Mesodermal cell (in vitro differentiated cells): ENCODE data around the gene KCNN4. TPM values are rescaled to one million over a fixed set of nuclear protein-coding genes. Genes with fewer than 3 reads are reported as not detected.
"Not testable (repeated sequence)": the region's sequence is repeated elsewhere in the genome, so short reads cannot be mapped to it uniquely, and the experiment has no call there.

ENCODE experiments used
- H3K27ac ChIP-seq: 2 replicates; pipeline ENCODE4 v1.7.0; 2013; ENCODE audit warnings: mild to moderate bottlenecking, low read depth, low read length, moderate library complexity; ENCODE audit not compliant: severe bottlenecking
- H3K36me3 ChIP-seq: 2 replicates; pipeline ENCODE4 v1.7.1; 2013; ENCODE audit warnings: mild to moderate bottlenecking, low read length, moderate library complexity; ENCODE audit not compliant: control insufficient read depth, insufficient read depth
- H3K4me1 ChIP-seq: one replicate; pipeline ENCODE4 v1.7.1; 2013; ENCODE audit warnings: mild to moderate bottlenecking, low read length; ENCODE audit not compliant: insufficient read depth, control insufficient read depth, poor library complexity, severe bottlenecking
- H3K4me3 ChIP-seq: 2 replicates; pipeline ENCODE4 v1.7.0; 2013; ENCODE audit warnings: low read length, control low read depth, mild to moderate bottlenecking; ENCODE audit not compliant: insufficient read depth, poor library complexity, severe bottlenecking; ENCODE audit errors: extremely low read depth
- H3K9me3 ChIP-seq: 2 replicates; pipeline ENCODE4 v1.7.1; 2013; ENCODE audit warnings: mild to moderate bottlenecking, low read length, moderate library complexity; ENCODE audit not compliant: control insufficient read depth
- WGBS, 2 experiments: methylation state at CpG; one replicate each; pipeline ENCODE4 v1.1.5; 2013; ENCODE audit warnings: missing lambda C conversion rate in 2 of 2; ENCODE audit not compliant: insufficient coverage in 2 of 2; 5-methylcytosine and 5-hydroxymethylcytosine counted together
- polyA plus RNA-seq, 2 experiments: library from polyadenylated mRNA; stranded (reverse); fragments of 50-300 nt; gene quantifications; one replicate each; pipeline ENCODE4 v1.2.3, GENCODE V29; 2013

KCNN4 gene
- 0.55 TPM for polyA plus RNA-seq (2013, experiment 1 of 2)
- polyA plus RNA-seq (2013, experiment 2 of 2) = 1.2 TPM

DNA sequence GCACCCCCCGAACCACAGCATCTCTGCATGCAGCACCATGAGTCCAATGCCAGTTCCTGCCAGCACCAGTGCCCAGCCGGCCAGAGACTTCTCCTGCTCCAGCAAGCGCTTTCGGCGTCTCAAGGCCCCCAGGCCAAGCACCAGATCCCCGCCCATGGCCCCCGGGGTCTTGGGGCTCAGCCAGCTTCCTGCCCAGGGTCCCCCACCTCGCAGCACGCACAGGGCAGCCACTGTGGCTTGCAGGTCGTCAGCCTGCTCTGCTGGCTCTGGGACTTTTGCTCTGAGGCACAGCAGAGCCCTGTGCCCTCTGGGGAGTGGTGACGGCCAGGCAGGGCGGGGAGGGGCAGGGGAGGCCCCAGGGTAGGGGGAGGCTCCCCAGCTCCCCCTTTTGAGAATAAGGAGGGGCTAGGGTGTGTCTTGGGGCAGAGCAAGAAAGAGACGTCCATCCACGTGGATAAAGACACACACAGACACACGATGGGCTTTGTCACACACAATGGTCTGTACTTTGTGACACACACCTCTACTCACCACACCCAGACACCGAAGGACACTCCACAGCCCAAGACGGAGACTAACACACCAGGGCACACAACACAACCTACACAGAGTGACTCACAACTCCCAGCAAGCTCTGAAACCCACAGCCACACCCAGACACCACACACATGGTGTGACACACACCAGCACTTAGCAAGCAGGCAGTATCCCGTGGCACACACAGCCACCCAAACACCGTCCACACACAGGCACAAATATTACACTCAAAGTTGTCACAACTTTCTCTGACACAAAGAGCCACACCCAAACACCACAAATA is at the start of gene KCNN4:
Gene KCNN4 (minus strand): TSS at position 268 of the 820 bp plus-strand sequence. CDS start 112 bp downstream, at position 156.
- Histone ChIP-seq H3K4me1 (peaks cover 51% of the 10 kb centered on the region), H3K36me3 (no peaks in the 10 kb centered on the region), H3K9me3 (no peaks in the 10 kb centered on the region), H3K4me3 (no peak within 1 kb of the TSS), H3K27ac (no peak within 1 kb of the TSS)
- 63 to 73% methylated on average over 17 of the region's 19 CpGs for WGBS, 2 experiments

DNA sequence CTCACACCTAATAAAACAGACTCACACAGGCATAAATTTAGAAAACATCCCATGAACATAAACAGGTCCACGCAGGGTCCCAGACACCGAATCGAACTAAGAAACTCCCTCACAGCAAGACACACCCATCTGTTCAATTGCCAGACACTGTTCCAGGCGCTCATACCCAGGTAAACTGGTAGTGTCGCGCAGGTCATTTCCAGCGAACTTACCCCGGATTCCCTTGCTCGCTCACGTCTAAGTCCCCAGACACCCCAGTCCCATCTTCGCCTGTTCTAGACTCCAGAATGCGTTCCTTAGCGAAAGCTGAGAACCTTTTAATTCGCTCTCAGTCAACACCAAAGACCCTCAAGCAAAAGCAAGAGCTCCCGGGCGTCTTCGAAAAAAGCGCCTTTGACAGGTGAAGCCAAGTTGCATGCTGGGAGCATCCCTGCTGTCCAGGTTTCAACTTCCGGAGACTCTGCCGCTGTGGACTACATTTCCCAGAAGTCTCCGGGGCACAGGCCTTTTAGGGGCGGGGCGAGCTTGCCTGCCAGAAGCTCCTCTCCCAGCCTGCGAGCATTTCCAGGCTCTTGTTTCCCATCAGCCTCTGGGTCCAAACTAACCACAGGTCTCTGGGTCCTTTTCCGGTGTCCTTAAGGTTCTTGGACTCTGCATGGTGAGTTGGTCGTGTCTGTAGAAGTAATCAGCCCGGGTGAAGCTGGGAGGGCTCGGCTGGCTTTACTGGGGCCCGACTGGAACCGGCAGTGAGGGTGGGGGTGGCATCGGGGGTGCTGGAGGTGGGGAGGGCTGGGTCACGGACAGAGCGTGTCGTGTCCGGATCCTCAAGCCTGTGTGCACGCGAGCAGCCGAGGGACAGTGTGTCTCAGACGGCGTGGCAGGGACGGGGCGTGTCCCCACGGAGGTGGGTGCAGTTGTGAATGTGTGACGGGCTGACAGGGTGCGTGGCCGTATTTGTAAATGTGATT is 46.3 kb upstream of the KCNN4 start, which contains the start of gene ZNF283:
Gene ZNF283 (plus strand): TSS at position 535 of the 968 bp plus-strand sequence. CDS start 6,184 bp downstream, outside the sequence.
- H3K27ac ChIP-seq = no peak within 1 kb of the TSS
- 28 to 30% methylated on average over 37 to 44 of the region's 46 CpGs for WGBS, 2 experiments

DNA sequence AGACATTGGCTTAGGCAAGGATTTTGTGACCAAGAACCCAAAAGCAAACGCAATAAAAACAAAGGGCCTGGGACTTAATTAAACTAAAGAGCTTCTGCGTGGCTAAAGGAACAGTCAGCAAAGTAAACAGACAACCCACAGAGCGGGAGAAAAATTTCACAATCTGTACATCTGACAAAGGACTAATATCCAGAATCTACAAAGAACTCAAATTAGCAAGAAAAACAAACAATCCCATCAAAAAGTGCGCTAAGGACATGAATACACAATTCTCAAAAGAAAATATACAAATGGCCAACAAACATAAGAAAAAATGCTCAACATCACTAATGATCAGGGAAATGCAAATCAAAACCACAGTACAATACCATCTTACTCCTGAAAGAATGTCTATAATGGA is 43.8 kb upstream of the KCNN4 start:
- H3K4me3 ChIP-seq, H3K4me1 ChIP-seq, H3K9me3 ChIP-seq, H3K27ac ChIP-seq: not testable (repeated sequence)
- peaks cover 16% of the 10 kb centered on the region for H3K36me3 ChIP-seq
- 60 to 61% methylated on average over 1 to 4 of the region's 4 CpGs for WGBS, 2 experiments

More for the DNA sequence above, 46.3 kb upstream of the KCNN4 start, which contains the start of gene ZNF283:
- no peaks in the 10 kb centered on the region for H3K4me1 ChIP-seq
- no peaks in the 10 kb centered on the region for H3K9me3 ChIP-seq
- peak within 1 kb of the TSS; percentile 74 for H3K4me3 ChIP-seq
- H3K36me3 ChIP-seq = peaks cover 36% of the 10 kb centered on the region

DNA sequence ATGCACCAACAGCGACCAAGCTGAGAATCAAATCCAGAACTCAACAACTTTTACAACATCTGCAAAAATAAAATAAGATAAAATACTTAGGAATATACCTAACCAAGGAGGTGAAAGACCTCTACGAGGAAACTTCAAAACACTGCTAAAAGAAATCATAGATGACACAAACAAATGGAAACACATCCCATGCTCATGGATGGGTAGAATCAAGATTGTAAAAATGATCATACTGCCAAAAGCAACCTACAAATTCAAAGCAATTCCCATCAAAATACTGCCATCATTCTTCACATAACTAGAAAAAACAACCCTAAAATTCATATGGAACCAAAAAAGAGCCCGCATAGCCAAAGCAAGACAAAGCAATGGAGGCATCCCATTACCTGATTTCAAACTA is 43.1 kb upstream of the KCNN4 start:
- 86 to 100% methylated on average over 1 of the region's 3 CpGs for WGBS, 2 experiments
- not testable (repeated sequence) for H3K9me3 ChIP-seq, H3K4me3 ChIP-seq, H3K36me3 ChIP-seq, H3K27ac ChIP-seq, H3K4me1 ChIP-seq

DNA sequence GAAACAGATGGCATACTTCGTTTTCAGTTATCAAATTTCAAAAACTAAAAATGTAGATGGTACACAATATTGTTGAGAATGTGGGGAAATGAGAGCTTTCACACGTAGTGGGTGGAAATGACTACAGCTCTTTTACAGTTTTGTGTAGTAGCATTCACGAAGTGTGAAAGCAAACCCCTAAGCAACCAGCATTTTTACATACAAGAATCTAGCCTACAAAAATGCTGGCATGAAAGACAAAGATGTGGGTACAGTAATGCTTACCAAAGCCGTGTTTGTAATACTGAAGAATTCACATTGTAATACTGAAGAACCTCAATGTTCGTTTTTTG is 40.1 kb upstream of the KCNN4 start:
- no peaks in the 10 kb centered on the region for H3K9me3 ChIP-seq
- 83 to 90% methylated on average over 1 to 2 of the region's 5 CpGs for WGBS, 2 experiments
- no peak overlapping the region for H3K27ac ChIP-seq
- no peaks in the 10 kb centered on the region for H3K36me3 ChIP-seq
- no peaks in the 10 kb centered on the region for H3K4me1 ChIP-seq
- H3K4me3 ChIP-seq = no peak overlapping the region

DNA sequence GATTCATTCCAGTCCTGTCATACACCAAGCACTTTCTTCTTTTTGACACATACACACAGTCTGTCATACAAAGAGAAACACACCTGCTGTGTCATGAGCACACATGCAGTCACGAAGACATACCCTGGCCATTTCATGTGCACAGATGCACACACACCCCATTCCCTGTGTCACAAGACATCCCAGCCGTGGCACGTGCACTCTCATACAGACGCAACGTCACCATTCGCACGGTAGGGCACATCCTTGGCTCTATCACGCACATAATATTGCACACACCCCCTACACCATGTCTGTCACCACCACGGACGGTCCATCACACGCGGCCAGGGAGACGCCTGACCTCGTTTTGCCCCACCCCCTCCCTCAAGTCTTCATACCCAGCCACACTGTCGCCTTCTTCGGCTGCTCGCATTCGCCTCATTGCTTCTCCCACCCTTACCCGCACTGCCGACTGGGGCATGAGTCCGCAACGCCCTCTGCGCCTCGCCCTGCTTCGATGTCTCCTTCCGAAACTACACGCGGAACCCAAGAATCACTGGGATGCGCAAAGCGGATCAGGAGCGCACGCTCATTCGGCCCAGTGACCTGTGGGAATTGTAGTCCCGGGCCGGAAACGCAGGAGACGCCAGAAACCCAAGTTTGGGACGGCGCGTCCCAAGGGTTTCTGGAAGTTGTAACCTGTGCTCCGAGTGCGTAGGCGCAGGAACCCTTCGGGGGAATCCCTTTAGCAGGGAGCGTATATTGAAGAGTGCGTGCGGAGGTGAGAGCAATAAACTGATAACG is 39.5 kb upstream of the KCNN4 start:
- no peaks in the 10 kb centered on the region for H3K9me3 ChIP-seq
- H3K27ac ChIP-seq = no peak overlapping the region
- no peak overlapping the region for H3K4me3 ChIP-seq
- 90% methylated on average over 36 to 47 of the region's 48 CpGs for WGBS, 2 experiments
- no peaks in the 10 kb centered on the region for H3K36me3 ChIP-seq
- no peaks in the 10 kb centered on the region for H3K4me1 ChIP-seq

DNA sequence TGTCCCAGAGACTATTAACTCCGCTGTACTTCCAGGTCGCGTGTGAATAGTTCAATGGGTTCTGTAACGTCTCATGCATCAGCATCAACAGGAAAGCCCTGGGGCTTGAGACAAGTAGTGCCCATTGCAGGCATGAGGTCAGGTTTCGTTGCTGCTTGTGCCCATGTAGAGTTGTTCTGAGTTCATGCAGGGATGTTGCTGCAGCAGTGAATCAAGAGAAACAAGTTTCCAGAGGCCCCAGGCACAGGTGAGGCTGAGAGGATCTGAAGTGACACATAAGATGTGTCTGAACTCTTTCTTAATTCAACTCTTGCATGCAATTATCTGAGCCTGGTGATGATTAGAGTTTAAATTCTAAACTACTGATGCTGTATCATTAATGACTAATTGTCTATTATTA is 37.7 kb upstream of the KCNN4 start:
- Histone ChIP-seq H3K27ac (no peak overlapping the region), H3K9me3 (no peaks in the 10 kb centered on the region), H3K4me1 (no peaks in the 10 kb centered on the region), H3K4me3 (no peak overlapping the region), H3K36me3 (no peaks in the 10 kb centered on the region)
- WGBS, 2 experiments = 69 to 83% methylated on average over 5 of the region's 5 CpGs

DNA sequence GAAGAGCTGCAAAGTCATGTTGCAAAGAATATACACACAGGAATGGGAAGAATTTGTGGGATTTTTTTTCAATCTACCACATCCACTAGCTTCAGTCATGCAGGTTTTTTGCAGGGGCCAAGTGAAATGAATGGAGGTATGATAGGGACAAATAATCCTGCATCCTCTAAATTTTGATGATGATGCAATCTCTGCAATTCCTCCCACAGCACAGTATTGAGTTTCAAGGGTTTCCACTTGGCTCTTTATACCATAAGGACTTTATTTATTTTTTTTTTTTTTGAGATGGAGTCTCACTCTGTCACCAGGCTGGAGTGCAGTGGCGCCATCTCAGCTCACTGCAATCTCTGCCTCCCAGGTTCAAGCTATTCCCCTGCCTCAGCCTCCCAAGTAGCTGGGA is 36.7 kb upstream of the KCNN4 start:
- H3K27ac ChIP-seq, H3K36me3 ChIP-seq: not testable (repeated sequence)
- no CpG with 5 or more reads among the region's 1 CpG for WGBS, 2 experiments

DNA sequence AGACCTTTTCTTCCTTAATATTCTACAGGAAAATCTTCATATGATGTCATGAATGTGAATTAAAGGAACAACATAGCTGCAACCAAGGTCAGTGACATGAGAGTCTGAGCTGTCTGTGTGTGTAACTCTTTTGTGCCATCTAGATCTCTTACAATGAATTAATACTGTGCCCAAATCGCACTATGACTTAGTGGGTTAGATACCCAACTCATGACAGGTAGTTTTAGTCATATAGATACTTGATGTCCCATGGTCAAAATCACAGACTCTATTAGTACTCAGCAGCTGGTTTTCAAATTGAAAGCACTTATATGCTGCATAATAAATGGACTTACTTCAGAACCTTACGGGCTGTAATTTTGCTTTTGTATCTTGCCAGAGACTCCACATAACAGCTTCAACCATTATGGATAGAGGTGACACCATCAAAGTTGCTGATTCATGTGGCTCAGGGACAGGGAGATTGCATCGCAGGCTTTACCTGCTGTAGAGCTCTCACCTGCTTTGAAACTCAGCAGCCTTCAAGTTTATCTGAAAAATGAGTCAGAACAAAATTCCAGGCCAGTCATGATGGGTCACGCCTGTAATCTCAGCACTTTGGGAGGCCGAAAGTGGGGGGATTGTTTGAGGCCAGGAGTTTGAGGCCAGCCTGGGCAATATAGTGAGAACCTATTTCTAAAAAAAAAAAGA is 34.0 kb upstream of the KCNN4 start:
- H3K36me3 ChIP-seq = no peaks in the 10 kb centered on the region
- H3K4me3 ChIP-seq = no peak overlapping the region
- no peaks in the 10 kb centered on the region for H3K9me3 ChIP-seq
- WGBS, 2 experiments = 80 to 89% methylated on average over 3 to 4 of the region's 5 CpGs
- no peaks in the 10 kb centered on the region for H3K4me1 ChIP-seq
- no peak overlapping the region for H3K27ac ChIP-seq

More for the DNA sequence above, 36.7 kb upstream of the KCNN4 start:
- H3K4me1 ChIP-seq, H3K9me3 ChIP-seq, H3K4me3 ChIP-seq: not testable (repeated sequence)

DNA sequence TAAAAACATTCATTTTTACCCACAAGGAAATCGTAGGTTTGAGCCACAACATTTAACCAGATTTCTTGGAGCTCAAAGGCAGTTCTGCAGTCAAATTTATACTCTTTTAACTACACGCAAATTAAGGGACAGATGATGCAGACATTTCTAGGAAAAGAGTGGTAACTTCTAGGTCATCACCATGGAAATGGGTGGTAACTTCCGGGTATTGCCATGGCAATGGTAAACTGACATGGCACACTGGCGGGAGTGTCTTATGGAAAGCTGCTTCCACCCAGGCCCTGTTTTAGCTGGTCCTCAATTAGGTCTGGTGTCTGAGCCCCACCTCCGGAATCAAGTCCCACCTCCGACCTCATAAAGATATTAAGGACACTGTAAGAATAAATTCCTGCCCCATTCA is 31.9 kb upstream of the KCNN4 start:
- 78 to 87% methylated on average over 4 of the region's 6 CpGs for WGBS, 2 experiments
- no peaks in the 10 kb centered on the region for H3K9me3 ChIP-seq
- no peaks in the 10 kb centered on the region for H3K36me3 ChIP-seq
- H3K4me1 ChIP-seq = no peaks in the 10 kb centered on the region
- no peak overlapping the region for H3K4me3 ChIP-seq
- no peak overlapping the region for H3K27ac ChIP-seq
